Measurements from ENCODE around the gene CEP131. TPM values are rescaled to one million over a fixed set of nuclear protein-coding genes. Genes with fewer than 3 reads are reported as not detected.

The CEP131 gene
- total and polyA plus RNA-seq, 2 of the 4 experiments (the other 2 are of a cell fraction) = 4.8 to 9.6 TPM

GRCh38 chr17:81157848-81158687 lies 64.7 kb downstream of the CEP131 start (continued):
- TF ChIP-seq MAFK (IDR thresholded peaks at IDR 0.05; ENCODE audit: low read depth, low read length) = no peak

GRCh38 chr17:81156866-81157805 lies 65.6 kb downstream of the CEP131 start:
- Histone ChIP-seq H4K8ac (ENCODE audit: low read depth in 2 of 2, low read length in 2 of 2) (no peak overlapping the region), H3K36me3 (ENCODE audit: control insufficient read depth, insufficient read depth, low read length) (no peaks in the 10 kb centered on the region), H3K23ac (ENCODE audit: low read depth, low read length) (no peak overlapping the region), H3K9me1 (ENCODE audit: insufficient read depth, low read length) (no peaks in the 10 kb centered on the region), H2BK15ac (ENCODE audit: low read depth, low read length) (no peak overlapping the region), H2BK120ac (ENCODE audit: low read depth, low read length) (no peak overlapping the region), H4K91ac (ENCODE audit: insufficient read depth, low read depth, low read length) (no peak overlapping the region), H4K20me1 (ENCODE audit: insufficient read depth, low read length) (no peaks in the 10 kb centered on the region), H2AK9ac (replicated peaks; ENCODE audit: low read depth, low read length, poor library complexity) (no peak overlapping the region), H3K9ac (ENCODE audit: low read depth, low read length) (no peak overlapping the region), H3K79me1 (ENCODE audit: low read depth in 1 of 2, low read length in 2 of 2) (no peaks in the 10 kb centered on the region), H4K5ac (ENCODE audit: low read depth, low read length) (no peak overlapping the region), H3K4me1 (ENCODE audit: control insufficient read depth, insufficient read depth, low read length) (no peaks in the 10 kb centered on the region), H3K27ac (ENCODE audit: insufficient read depth, low read length) (no peak overlapping the region), H3K14ac (replicated peaks; ENCODE audit: low read depth, low read length) (no peak overlapping the region), H2AFZ (replicated peaks; ENCODE audit: low read length, poor library complexity) (no peak overlapping the region), H3K18ac (ENCODE audit: low read depth, low read length) (no peak overlapping the region), H3K4ac (ENCODE audit: low read depth, low read length) (no peak overlapping the region), H3K9me3 (ENCODE audit: control insufficient read depth, insufficient read depth, low read length) (no peaks in the 10 kb centered on the region), H3K56ac (ENCODE audit: extremely low read depth, insufficient read depth, low read length) (no peak overlapping the region), H3K4me2 (ENCODE audit: low read depth, low read length) (no peak overlapping the region), H2AK5ac (ENCODE audit: low read depth, low read length) (no peak overlapping the region), H2BK5ac (ENCODE audit: low read depth, low read length, poor library complexity, severe bottlenecking) (no peak overlapping the region), H3K27me3 (ENCODE audit: control insufficient read depth, insufficient read depth, low read length) (peaks cover 11% of the 10 kb centered on the region), H3K4me3 (ENCODE audit: insufficient read depth, low read depth, low read length) (no peak overlapping the region), H2BK20ac (ENCODE audit: low read depth, low read length) (no peak overlapping the region)
- no TSS peak for BruUV-seq (replicated peaks)
- intact Hi-C loops (cut with micrococcal nuclease) (no loop called here), dilution Hi-C loops (cut with HindIII; ENCODE audit: low sequenced_read_pairs, unreplicated experiment) (no loop called here), in situ Hi-C loops (cut with MboI; ENCODE audit: low sequenced_read_pairs) (no loop called here)
- CTCF ChIA-PET = no interaction called here
- DNase-seq (no peak), ATAC-seq (ENCODE audit: low read depth) (no peak)
- POLR2A ChIA-PET (ENCODE audit: unreplicated experiment) = interaction anchor here (0.6 kb wide), 1 partner anchor 364 kb away, joined by 4 read pairs; no protein-coding TSS in a partner anchor
- 84% methylated on average over 13 of the region's 38 CpGs; no CpG with 5 or more reads in 1 of the 2 experiments for WGBS, 2 experiments (ENCODE audit: extremely low coverage in 2 of 2, insufficient read length in 1 of 2)
- no peak for TF ChIP-seq BHLHE40 (IDR thresholded peaks at IDR 0.05; ENCODE audit: low read depth, low read length)

Measured in IMR-90 (cell line).